ENCODE results near the gene CNTN1. TPM values are rescaled to one million over a fixed set of nuclear protein-coding genes. Genes with fewer than 3 reads are reported as not detected.

CNTN1 gene
- total RNA-seq, 1 experiment from 2014 or later: 6.5 TPM

- no peak overlapping the region for H3K14ac ChIP-seq (ENCODE audit: insufficient read depth, low read length)
- H2BK12ac ChIP-seq (ENCODE audit: insufficient read length, low read depth, low read length): no peak overlapping the region
- TF ChIP-seq, protein P1, sequence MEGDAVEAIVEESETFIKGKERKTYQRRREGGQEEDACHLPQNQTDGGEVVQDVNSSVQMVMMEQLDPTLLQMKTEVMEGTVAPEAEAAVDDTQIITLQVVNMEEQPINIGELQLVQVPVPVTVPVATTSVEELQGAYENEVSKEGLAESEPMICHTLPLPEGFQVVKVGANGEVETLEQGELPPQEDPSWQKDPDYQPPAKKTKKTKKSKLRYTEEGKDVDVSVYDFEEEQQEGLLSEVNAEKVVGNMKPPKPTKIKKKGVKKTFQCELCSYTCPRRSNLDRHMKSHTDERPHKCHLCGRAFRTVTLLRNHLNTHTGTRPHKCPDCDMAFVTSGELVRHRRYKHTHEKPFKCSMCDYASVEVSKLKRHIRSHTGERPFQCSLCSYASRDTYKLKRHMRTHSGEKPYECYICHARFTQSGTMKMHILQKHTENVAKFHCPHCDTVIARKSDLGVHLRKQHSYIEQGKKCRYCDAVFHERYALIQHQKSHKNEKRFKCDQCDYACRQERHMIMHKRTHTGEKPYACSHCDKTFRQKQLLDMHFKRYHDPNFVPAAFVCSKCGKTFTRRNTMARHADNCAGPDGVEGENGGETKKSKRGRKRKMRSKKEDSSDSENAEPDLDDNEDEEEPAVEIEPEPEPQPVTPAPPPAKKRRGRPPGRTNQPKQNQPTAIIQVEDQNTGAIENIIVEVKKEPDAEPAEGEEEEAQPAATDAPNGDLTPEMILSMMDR (conservative IDR thresholded peaks at IDR 0.05): no peak
- H2AFZ ChIP-seq (ENCODE audit: low read length): no peak overlapping the region
- H3K27me3 ChIP-seq (ENCODE audit: insufficient read depth, low read length): no peaks in the 10 kb centered on the region
- H3K23me2 ChIP-seq (ENCODE audit: insufficient read length, low read depth, low read length, poor library complexity, severe bottlenecking): no peaks in the 10 kb centered on the region
- no peak overlapping the region for H2BK20ac ChIP-seq (ENCODE audit: low read depth, low read length, poor library complexity, severe bottlenecking)
- H4K20me1 ChIP-seq (ENCODE audit: control insufficient read depth, insufficient read depth, insufficient read length): no peaks in the 10 kb centered on the region
- H3K4me1 ChIP-seq (ENCODE audit: insufficient read depth, low read length): no peaks in the 10 kb centered on the region
- H3K4me3 Mint-ChIP-seq: no peak overlapping the region
- H3K79me2 ChIP-seq (ENCODE audit: insufficient read depth, low read length): no peaks in the 10 kb centered on the region
- no peak overlapping the region for H3K4me2 ChIP-seq (ENCODE audit: insufficient read depth, insufficient read length, low read length)
- H4K91ac ChIP-seq (ENCODE audit: insufficient read length, low read depth, low read length): no peak overlapping the region
- no peaks in the 10 kb centered on the region for H3K9me3 Mint-ChIP-seq
- peaks cover 0 to 2% of the 10 kb centered on the region in 2 experiments; a peak in 1 of 4 replicates for H3K4me1 Mint-ChIP-seq
- DNase-seq: no peak
- no peak overlapping the region for H3K4ac ChIP-seq (ENCODE audit: low read depth, low read length)
- H3K56ac ChIP-seq (ENCODE audit: insufficient read length, low read depth, low read length): no peak overlapping the region
- H2BK5ac ChIP-seq (ENCODE audit: insufficient read length, low read length): no peak overlapping the region
- no peak overlapping the region for H2BK15ac ChIP-seq (ENCODE audit: low read depth, low read length)
- H3K79me1 ChIP-seq (ENCODE audit: insufficient read depth, low read depth, low read length, poor library complexity, severe bottlenecking): no peaks in the 10 kb centered on the region
- no peak overlapping the region for H3T11ph ChIP-seq (ENCODE audit: low read length)
- no peak overlapping the region for H3K9ac ChIP-seq (ENCODE audit: extremely low read depth, insufficient read length, low read length)
- H2BK120ac ChIP-seq (ENCODE audit: low read depth, low read length, poor library complexity, severe bottlenecking): no peak overlapping the region
- H3K18ac ChIP-seq (ENCODE audit: insufficient read length, low read depth, low read length): no peak overlapping the region
- no peaks in the 10 kb centered on the region for H3K27me3 Mint-ChIP-seq (ENCODE audit: low read depth)
- no peak overlapping the region for H4K5ac ChIP-seq (ENCODE audit: insufficient read length, low read depth, low read length)
- H3K23ac ChIP-seq (ENCODE audit: insufficient read length, low read depth, low read length): no peak overlapping the region
- WGBS (ENCODE audit: extremely low coverage, insufficient read length, low lambda C conversion rate): no CpG with 5 or more reads among the region's 2 CpGs
- H2AK5ac ChIP-seq (ENCODE audit: insufficient read length, low read length): no peak overlapping the region
- no peak overlapping the region for H3K27ac ChIP-seq (ENCODE audit: insufficient read length, low read depth, low read length)
- H4K8ac ChIP-seq (replicated peaks; ENCODE audit: insufficient read length, low read depth, low read length): no peak overlapping the region
- H3K9me3 ChIP-seq (ENCODE audit: control insufficient read depth, low read depth, low read length): no peaks in the 10 kb centered on the region
- no peak overlapping the region for H3K27ac Mint-ChIP-seq
- H3K36me3 Mint-ChIP-seq (ENCODE audit: insufficient read depth in 1 of 3, low read depth in 3 of 3): no peaks in the 10 kb centered on the region
Measured at GRCh38 chr12:40963751-40964150, 271.5 kb downstream of the CNTN1 start.

Data from H9 (cell line).